Measurements from ENCODE around the gene ISCU. TPM values are rescaled to one million over a fixed set of nuclear protein-coding genes. Genes with fewer than 3 reads are reported as not detected.

Gene ISCU
- total RNA-seq, 1 donor from 2014 or later, result 134 TPM

GRCh38 chr12:108596854-108597558 lies 34.6 kb downstream of the ISCU start:
- no peak for TF ChIP-seq CTCF (IDR thresholded peaks at IDR 0.05; ENCODE audit: insufficient read depth, low read length, poor library complexity, severe bottlenecking)
- H3K27me3 ChIP-seq (ENCODE audit: control insufficient read depth, insufficient read depth, low read length), result peaks cover 5% of the 10 kb centered on the region
- no peak overlapping the region for H3K4me3 ChIP-seq (ENCODE audit: low read depth, low read length)
- H3K36me3 ChIP-seq (ENCODE audit: control insufficient read depth, insufficient read depth, low read length), result no peaks in the 10 kb centered on the region
- no peak for DNase-seq (ENCODE audit: low read depth)

GRCh38 chr12:108597559-108598471 lies 35.4 kb downstream of the ISCU start, which contains the start of gene TMEM119:
TMEM119 (minus strand) TSS chr12:108598084; CDS start chr12:108592383, 5,701 bp downstream.
- no peak for TF ChIP-seq CTCF (IDR thresholded peaks at IDR 0.05; ENCODE audit: insufficient read depth, low read length, poor library complexity, severe bottlenecking)
- Histone ChIP-seq H3K27me3 (ENCODE audit: control insufficient read depth, insufficient read depth, low read length) (peaks cover 5% of the 10 kb centered on the region), H3K36me3 (ENCODE audit: control insufficient read depth, insufficient read depth, low read length) (no peaks in the 10 kb centered on the region), H3K4me3 (ENCODE audit: low read depth, low read length) (no peak within 1 kb of the TSS)
- DNase-seq (ENCODE audit: low read depth), result no peak

GRCh38 chr12:108598553-108599250 lies 36.3 kb downstream of the ISCU start:
- peaks cover 5% of the 10 kb centered on the region for H3K27me3 ChIP-seq (ENCODE audit: control insufficient read depth, insufficient read depth, low read length)
- TF ChIP-seq CTCF (IDR thresholded peaks at IDR 0.05; ENCODE audit: insufficient read depth, low read length, poor library complexity, severe bottlenecking), result no peak
- no peak overlapping the region for H3K4me3 ChIP-seq (ENCODE audit: low read depth, low read length)
- no peaks in the 10 kb centered on the region for H3K36me3 ChIP-seq (ENCODE audit: control insufficient read depth, insufficient read depth, low read length)
- DNase-seq (ENCODE audit: low read depth), result no peak

- H3K27me3 ChIP-seq (ENCODE audit: control insufficient read depth, insufficient read depth, low read length), result peaks cover 5% of the 10 kb centered on the region
- TF ChIP-seq CTCF (IDR thresholded peaks at IDR 0.05; ENCODE audit: insufficient read depth, low read length, poor library complexity, severe bottlenecking), result no peak
- DNase-seq (ENCODE audit: low read depth), result no peak
- no peak overlapping the region for H3K4me3 ChIP-seq (ENCODE audit: low read depth, low read length)
- no peaks in the 10 kb centered on the region for H3K36me3 ChIP-seq (ENCODE audit: control insufficient read depth, insufficient read depth, low read length)
Observed at GRCh38 chr12:108599541-108599940, 37.1 kb downstream of the ISCU start.

- TF ChIP-seq CTCF (IDR thresholded peaks at IDR 0.05; ENCODE audit: insufficient read depth, low read length, poor library complexity, severe bottlenecking), result no peak
- Histone ChIP-seq H3K4me3 (ENCODE audit: low read depth, low read length) (no peak overlapping the region), H3K27me3 (ENCODE audit: control insufficient read depth, insufficient read depth, low read length) (peaks cover 5% of the 10 kb centered on the region), H3K36me3 (ENCODE audit: control insufficient read depth, insufficient read depth, low read length) (no peaks in the 10 kb centered on the region)
- no peak for DNase-seq (ENCODE audit: low read depth)
Observed at GRCh38 chr12:108599948-108600701, 37.7 kb downstream of the ISCU start.
